Liver (tissue), 3 donors: ENCODE data around the gene SH3PXD2A.
A peak's percentile ranks its signal among the peaks of the same experiment; 100 is the strongest.

Source experiments
- EGR1 ChIP-seq, 2 donors: IDR thresholded peaks; 2 replicates each; pipeline ENCODE4 v1.6.1; 2016 to 2018; ENCODE audit warnings: antibody characterized with exemption in 2 of 2, low read depth in 2 of 2
- FOXA1 ChIP-seq: IDR thresholded peaks from 2 replicates; pipeline ENCODE4 v1.6.1; 2016; ENCODE audit warnings: antibody characterized with exemption
- FOXA2 ChIP-seq: IDR thresholded peaks from 2 replicates; pipeline ENCODE4 v1.6.1; 2016; ENCODE audit warnings: antibody characterized with exemption
- GABPA ChIP-seq, 2 donors: IDR thresholded peaks in 1 of 2; conservative IDR thresholded peaks in 1 of 2; 2 replicates each; pipeline ENCODE4 v1.6.1; 2016; ENCODE audit warnings: antibody characterized with exemption in 2 of 2, mild to moderate bottlenecking in 1 of 2, moderate library complexity in 1 of 2
- HNF4G ChIP-seq: IDR thresholded peaks from 2 replicates; pipeline ENCODE4 v1.6.1; 2016; ENCODE audit warnings: antibody characterized with exemption
- RAD21 ChIP-seq, 2 donors: IDR thresholded peaks; 2 replicates each; pipeline ENCODE4 v1.6.1; 2016; ENCODE audit warnings: antibody characterized with exemption in 2 of 2, mild to moderate bottlenecking in 2 of 2
- RXRA ChIP-seq, 2 donors: IDR thresholded peaks; 2 replicates each; pipeline ENCODE4 v1.6.1; 2017 to 2018; ENCODE audit warnings: antibody characterized with exemption in 2 of 2, mild to moderate bottlenecking in 1 of 2
- SP1 ChIP-seq: IDR thresholded peaks from 2 replicates; pipeline ENCODE4 v1.6.1; 2018; ENCODE audit warnings: antibody characterized with exemption, mild to moderate bottlenecking
- TAF1 ChIP-seq: conservative IDR thresholded peaks from 2 replicates; pipeline ENCODE4 v1.6.1; 2016; ENCODE audit warnings: antibody characterized with exemption, mild to moderate bottlenecking
- YY1 ChIP-seq: IDR thresholded peaks from 2 replicates; pipeline ENCODE4 v1.6.1; 2016; ENCODE audit warnings: antibody characterized with exemption, mild to moderate bottlenecking
- TF ChIP-seq, protein P1 (sequence below): fragments of 150-350 bp; IDR thresholded peaks from 2 replicates; pipeline ENCODE4 v1.5.1; 2017; ENCODE audit warnings: improper control_type of control experiment, low read depth, low read length; ENCODE audit not compliant: missing input control
- TF ChIP-seq, protein P2 (sequence below): IDR thresholded peaks from 2 replicates; pipeline ENCODE4 v1.6.1; 2016; ENCODE audit warnings: antibody characterized with exemption
- TF ChIP-seq, protein P3 (sequence below): IDR thresholded peaks from 2 replicates; pipeline ENCODE4 v1.6.1; 2016; ENCODE audit warnings: antibody characterized with exemption
- TF ChIP-seq, protein P4 (sequence below): IDR thresholded peaks from 2 replicates; pipeline ENCODE4 v1.6.1; 2016; ENCODE audit warnings: antibody characterized with exemption
- donor health status: healthy.
- donor health status: healthy.

DNA sequence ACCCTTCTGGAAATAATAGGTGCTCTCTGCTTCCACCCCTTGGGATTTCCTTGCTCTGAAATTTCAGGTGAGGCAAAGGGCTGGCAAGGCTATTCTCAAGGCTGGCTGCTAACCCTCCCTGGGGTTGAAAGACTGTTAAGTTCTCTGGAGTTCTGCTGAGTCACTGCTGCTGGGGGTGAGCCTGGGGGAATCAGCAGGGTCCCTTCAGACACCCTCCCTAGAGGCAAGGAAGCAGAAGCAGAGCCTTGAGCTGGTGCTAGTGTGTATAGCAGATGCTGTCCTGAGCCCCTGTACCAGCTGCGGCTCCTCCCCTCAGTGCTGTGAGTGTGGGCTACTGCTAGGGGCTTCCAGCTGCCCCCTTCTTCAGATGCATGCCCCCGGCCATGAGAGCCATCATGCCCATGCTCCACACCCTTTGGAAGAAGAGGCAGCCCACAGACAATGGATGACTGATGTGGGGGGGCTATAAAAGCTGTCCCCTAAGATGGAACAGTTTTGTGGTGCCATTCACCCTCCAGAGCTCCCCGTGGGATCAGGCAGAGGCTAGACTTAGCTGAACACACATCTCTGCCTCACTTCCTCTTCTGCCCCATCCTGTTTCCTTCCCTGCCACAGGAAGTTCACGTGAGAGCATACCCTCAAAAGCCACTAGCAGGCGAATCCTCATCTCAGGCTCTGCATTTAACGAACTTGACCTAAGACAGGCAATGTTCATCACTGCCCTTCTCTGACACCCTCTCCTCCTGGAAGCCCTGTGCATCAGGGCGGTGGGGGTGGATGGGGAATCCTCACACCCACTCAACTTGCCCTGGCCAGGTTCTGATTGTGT lies 91.8 kb downstream of the SH3PXD2A start:
- TF ChIP-seq, protein P1, sequence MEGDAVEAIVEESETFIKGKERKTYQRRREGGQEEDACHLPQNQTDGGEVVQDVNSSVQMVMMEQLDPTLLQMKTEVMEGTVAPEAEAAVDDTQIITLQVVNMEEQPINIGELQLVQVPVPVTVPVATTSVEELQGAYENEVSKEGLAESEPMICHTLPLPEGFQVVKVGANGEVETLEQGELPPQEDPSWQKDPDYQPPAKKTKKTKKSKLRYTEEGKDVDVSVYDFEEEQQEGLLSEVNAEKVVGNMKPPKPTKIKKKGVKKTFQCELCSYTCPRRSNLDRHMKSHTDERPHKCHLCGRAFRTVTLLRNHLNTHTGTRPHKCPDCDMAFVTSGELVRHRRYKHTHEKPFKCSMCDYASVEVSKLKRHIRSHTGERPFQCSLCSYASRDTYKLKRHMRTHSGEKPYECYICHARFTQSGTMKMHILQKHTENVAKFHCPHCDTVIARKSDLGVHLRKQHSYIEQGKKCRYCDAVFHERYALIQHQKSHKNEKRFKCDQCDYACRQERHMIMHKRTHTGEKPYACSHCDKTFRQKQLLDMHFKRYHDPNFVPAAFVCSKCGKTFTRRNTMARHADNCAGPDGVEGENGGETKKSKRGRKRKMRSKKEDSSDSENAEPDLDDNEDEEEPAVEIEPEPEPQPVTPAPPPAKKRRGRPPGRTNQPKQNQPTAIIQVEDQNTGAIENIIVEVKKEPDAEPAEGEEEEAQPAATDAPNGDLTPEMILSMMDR, result no peak
- no peak for TF ChIP-seq YY1
- no peak for TF ChIP-seq RXRA (IDR thresholded peaks at IDR 0.05)
- TF ChIP-seq, protein P2, sequence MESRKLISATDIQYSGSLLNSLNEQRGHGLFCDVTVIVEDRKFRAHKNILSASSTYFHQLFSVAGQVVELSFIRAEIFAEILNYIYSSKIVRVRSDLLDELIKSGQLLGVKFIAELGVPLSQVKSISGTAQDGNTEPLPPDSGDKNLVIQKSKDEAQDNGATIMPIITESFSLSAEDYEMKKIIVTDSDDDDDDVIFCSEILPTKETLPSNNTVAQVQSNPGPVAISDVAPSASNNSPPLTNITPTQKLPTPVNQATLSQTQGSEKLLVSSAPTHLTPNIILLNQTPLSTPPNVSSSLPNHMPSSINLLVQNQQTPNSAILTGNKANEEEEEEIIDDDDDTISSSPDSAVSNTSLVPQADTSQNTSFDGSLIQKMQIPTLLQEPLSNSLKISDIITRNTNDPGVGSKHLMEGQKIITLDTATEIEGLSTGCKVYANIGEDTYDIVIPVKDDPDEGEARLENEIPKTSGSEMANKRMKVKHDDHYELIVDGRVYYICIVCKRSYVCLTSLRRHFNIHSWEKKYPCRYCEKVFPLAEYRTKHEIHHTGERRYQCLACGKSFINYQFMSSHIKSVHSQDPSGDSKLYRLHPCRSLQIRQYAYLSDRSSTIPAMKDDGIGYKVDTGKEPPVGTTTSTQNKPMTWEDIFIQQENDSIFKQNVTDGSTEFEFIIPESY, result no peak
- TF ChIP-seq FOXA2, result no peak
- TF ChIP-seq RAD21 (IDR thresholded peaks at IDR 0.05), result no peak
- TF ChIP-seq, protein P3, sequence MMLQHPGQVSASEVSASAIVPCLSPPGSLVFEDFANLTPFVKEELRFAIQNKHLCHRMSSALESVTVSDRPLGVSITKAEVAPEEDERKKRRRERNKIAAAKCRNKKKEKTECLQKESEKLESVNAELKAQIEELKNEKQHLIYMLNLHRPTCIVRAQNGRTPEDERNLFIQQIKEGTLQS, result no peak
- TF ChIP-seq TAF1, result no peak
- TF ChIP-seq SP1, result no peak
- TF ChIP-seq GABPA (IDR thresholded peaks at IDR 0.05 in 1 of 2, conservative IDR thresholded peaks at IDR 0.05 in 1 of 2), result no peak
- TF ChIP-seq, protein P4, sequence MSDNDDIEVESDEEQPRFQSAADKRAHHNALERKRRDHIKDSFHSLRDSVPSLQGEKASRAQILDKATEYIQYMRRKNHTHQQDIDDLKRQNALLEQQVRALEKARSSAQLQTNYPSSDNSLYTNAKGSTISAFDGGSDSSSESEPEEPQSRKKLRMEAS, result peak; percentile 44
- TF ChIP-seq HNF4G, result no peak
- no peak for TF ChIP-seq EGR1 (IDR thresholded peaks at IDR 0.05; ENCODE audit: low read depth in 2 of 2)
- no peak for TF ChIP-seq FOXA1
